G401.6 (cell line): ENCODE results near the gene ENPP1.
"Not testable (repeated sequence)": the region's sequence is repeated elsewhere in the genome, so short reads cannot be mapped to it uniquely, and the experiment has no call there.

ENCODE experiments used
- FAIRE-seq: peaks from 2 replicates; lab custom pipeline; 2012; peaks lifted over from hg19 to GRCh38; lab: Jason Lieb, UNC

The ENPP1 gene

DNA sequence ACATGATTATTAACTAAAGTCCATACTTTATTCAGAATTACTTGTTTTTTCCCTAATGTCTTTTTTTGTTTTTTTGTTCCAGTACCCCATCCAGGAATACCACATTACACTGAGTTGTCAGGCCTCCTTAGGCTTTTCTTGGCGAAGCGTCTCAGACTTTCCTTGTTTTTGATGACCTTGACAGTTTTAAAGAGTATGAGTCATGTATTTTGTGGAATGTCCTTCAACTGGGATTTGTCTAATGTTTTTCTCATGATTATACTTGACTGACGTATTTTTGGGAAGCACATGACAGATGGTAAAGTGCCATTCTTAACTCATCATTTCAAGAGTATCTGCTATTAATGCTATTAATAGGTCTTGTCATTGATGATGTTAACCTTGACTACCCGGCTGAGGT lies 23.6 kb downstream of the ENPP1 start:
- FAIRE-seq: no peak

DNA sequence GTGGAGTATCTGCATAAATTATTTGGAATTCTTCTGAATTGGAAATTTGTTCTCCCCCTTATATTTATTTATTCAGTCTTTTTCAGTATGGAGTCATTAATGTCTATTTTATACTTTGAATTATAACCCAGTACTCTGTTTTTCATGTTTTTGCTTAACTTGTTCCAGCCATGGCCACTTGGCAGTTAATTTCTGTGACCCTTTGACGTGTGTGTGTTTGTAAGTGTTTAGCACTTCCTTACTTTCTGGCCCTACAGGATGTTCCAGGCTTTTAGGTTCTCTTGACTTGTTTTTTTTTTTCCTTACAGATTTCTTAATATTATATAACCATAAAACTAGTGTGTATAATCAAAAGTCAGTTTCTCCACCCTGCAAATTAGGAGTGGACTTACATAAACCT lies 24.1 kb downstream of the ENPP1 start:
- FAIRE-seq: no peak

DNA sequence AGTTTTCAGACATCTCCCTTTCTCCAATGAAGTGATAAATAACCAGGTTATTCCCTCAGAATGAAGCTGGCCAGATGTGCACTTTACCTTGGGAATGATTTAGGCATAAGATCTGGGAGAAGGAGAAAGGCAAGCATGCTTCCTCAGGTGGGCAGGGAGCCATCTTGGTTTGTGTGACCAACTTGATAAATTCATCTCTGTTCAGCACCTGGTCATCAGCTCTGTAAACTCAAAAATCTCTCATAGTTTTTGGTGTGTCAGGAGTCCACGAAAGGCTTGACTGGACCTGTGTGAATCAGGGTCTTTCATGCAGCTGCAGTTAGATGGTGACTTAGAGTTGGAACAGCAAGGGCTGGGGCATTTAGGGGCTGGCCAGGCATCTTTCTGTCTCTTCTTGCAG lies 24.5 kb downstream of the ENPP1 start:
- no peak for FAIRE-seq

DNA sequence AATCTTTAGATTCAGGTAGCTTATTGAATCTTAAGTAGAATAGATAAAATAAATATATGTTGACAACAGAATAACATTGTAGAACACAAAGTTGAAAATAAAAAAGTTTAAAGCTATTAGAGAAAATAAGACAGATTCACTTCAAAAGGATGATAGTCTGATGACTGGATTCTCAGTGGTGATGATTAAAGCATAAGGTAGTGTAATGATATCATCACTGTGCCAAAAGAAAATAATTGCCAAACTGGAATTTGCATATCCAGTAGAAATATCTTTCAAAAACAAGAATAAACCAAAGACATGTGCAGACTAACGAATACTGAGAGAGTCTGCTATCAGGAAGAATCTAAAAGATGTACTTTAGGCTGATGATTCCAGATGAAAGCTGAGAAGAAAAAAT lies 30.2 kb downstream of the ENPP1 start:
- no peak for FAIRE-seq

DNA sequence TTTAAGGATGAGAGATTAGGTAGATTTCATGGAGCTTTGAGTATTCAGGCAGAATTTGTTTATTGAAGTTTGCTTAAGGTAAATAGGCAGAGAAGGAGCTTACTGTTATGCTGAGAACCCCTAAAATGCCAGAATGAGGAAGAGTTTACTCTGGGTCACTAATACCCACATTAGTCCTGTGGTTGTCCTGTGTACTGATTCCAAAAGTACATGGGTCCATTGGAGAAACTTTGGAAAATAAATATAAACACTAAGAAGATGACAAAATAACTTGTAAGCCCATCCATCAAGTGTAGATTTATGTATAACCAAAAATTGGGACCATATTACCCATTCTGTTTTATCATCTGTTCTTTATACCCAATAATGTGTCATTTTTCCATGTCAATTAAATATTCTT lies 31.6 kb downstream of the ENPP1 start:
- FAIRE-seq: no peak

DNA sequence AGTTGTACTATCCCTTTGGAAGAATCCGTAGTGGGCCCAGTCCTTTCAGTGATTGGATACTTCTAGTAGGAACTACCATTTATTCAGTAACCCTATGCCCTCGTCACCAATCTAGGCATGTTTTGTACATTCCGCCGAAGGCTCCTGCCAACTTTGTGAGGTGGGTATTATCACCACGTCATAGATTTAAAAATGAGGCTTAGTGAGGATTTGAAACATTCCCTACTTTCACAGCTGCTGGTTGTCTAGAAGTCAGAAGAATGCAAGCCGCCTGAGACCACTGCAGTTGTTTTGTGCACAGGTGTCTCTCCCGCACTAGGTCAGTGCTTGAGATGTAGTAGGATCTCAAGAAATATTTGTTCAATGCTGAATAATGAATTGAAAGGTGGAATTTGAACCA lies 32.6 kb downstream of the ENPP1 start:
- no peak for FAIRE-seq

DNA sequence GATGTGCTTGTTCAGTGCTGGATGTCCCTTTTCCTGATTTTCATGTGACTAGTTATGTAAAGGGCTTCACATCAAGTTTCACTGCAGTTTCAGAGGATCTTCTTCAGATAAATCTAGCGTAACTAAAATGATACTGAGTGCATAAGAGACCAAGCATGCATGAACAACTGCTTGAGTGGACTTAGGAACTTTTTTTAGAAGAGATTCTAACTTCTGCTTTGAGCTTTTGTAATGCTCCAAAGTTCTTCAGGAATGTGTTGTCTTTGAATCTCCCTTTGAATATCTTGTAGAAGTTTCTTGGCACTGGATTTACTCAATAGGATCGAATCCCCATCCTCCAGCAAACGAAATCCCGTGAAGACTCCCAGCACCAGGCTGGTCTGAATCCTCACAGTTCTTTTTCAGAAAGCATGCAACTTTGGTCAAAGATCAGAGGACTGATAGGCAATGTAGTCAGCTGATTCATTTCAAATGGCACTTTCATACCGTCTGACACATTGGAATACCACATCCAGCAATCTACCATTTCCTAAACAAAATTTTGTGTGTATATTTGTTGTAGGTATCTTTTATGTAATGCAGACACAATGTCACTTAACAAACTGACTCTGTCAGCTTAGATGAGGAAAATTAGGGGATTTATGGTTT lies 33.2 kb downstream of the ENPP1 start:
- no peak for FAIRE-seq

DNA sequence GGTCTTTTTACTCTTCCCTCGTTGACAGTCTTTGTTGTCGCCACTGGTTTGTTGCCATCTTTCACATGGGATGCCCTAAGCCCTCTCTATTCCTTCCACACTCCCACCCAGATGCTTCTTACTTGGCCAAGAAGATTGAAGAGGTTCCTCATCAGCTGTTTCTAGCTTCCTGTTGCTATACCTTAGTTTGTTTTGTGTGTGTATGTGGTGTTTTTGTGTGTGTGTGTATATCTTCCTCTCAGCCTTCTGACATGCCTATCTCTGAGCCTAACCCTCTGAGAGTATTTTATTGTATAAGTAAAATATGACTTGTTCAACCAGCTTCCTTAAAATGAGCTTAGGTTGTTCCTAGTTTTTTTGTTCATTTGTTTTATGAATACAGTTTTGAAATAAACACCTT lies 35.9 kb downstream of the ENPP1 start:
- FAIRE-seq: no peak

DNA sequence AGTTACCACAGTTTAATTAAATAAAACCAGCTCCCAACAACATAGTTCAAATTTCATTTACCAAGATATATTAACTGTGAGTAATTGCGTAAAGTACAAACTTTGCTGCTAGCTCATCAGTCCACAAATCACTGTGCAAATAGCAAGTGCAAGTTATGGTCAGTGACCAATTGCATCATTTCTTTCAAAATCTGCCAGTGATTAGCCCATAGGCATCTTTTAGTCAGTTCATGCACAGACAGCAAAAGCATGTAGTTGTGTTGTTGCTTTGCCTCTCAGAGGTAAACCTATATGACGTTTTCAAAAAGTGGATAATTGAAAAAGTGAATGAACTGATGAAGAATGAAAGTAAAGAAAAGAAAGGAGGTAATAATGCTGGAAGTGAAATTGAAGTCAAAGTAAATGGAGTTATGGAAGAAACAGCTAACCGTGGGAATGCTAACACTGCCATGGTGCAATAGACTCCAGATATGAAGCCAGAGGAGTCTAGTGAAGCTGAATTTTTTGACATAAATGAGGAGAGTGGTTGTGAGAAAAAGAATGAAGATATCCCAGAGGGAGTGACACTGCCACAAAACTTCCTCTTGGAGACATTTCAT lies 36.5 kb downstream of the ENPP1 start:
- FAIRE-seq: no peak

DNA sequence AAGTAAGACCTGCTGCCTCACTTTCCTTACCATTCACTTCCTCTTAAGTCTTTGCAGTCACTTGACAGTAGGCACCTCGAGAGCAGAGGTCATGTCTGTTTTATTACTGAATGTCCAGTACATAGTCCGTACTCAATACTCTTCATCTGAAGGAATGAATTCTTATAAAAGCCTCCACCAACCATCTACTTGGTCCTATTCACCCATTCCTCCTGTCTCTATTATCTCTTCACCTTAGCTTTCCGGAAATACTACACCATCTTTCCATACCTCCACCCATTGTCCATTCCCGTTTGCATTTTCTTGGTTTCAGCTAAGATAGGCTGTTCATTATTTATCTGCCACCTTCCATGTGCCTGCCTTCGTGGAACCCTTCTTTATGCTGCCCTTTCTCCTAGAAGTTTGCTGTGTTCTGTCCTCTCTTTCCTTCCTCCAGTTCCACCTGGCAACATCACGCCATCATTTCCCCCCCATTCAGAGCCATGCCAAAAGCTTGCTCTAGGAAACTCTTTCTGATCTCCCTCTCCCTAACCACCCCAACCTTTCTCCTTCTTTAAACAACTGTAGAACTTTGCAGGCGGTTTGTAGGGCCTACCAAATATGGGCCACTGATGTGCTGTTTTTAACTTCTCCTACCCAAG lies 38.3 kb downstream of the ENPP1 start:
- FAIRE-seq: no peak

DNA sequence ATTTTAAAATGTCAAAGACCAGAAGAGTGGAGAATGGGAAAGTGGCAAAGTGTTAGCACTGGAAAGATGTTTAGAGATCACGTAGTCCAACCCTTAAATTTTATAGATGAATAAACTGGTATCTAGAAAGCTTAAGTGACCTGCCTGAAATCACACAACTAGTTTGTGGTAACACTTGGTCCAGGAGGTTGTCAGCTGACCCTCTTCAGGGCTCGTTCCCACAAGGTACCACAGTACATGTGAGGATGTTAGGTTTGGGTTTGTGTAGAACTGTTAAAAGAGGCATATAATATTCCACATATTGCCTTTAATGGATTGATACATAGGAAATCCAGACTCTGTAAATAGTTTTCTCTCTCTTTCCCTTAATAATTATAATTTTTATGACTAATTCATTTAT lies 39.1 kb downstream of the ENPP1 start:
- FAIRE-seq: no peak

DNA sequence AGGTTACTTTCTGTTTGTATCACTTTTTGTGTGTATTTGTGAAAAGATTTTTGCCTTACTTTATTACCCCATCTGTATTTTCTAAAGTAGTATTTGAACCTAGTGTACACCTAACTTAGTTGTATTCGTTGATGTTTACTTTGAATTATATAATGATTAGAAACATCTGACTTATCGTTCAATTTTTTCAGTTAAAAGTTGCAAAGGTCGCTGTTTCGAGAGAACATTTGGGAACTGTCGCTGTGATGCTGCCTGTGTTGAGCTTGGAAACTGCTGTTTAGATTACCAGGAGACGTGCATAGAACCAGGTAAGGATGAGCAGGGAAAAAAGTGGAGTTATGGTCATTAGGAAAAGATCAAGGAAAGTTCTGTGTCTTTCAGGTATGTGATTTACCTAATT lies 42.0 kb downstream of the ENPP1 start:
- FAIRE-seq: no peak

DNA sequence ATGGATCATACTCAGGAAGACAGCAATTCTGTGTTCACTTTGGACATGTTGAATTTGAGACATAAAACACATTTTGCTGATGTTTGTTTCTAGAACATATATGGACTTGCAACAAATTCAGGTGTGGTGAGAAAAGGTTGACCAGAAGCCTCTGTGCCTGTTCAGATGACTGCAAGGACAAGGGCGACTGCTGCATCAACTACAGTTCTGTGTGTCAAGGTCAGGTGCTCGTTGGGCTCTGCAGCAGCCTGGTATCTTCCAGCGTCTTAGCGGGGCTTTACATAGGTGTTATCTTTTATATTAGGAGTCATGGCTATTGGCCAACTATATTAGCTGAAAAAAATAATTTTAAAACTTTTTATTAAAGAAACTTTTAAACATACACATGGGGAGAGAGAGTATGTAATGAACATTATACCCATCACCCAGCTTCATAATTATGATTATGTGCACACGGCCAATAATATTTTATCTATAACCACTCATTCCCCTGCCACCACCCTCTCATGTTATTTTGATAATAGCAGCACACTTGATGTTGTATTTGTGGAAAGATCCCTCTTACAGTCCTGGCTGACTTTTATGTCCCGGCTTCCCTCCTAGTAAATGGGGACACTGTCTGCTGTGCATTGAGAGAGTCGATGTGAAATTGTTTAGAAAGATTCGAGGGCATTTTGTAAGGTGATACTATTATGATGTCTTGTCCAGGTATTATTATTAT lies 43.4 kb downstream of the ENPP1 start:
- FAIRE-seq: no peak

DNA sequence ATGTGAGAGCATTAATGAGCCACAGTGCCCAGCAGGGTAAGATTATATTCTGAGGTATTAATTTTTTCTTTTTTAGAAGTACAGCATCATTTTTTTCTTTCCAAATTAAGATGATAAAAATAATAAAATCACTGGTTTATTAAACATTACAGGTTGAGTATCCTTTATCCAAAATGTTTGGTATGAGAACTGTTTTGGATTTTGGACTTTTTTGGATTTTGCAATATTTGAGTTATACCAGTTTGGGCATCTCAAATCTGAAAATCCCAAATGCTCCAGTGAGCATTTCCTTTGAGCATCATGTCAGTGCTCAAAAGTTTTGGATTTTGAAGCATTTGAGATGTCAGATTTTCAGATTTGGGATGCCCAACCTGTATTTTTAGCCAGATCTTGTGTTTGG lies 44.4 kb downstream of the ENPP1 start:
- no peak for FAIRE-seq

DNA sequence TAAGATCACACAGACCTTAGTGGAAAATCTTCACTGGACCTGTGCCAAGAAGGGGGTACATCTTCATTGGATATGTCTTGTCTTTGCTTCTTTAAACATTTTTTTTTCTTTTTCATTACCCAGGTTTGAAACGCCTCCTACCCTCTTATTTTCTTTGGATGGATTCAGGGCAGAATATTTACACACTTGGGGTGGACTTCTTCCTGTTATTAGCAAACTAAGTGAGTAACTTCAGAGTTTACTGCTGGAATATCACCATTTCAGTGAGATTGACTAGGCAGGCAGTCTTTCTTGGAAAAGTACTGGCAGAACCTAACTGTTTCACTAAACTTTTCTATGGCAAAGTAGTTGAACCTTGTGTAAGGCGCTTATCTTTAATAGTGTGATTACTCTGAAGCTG lies 47.0 kb downstream of the ENPP1 start:
- FAIRE-seq: no peak

DNA sequence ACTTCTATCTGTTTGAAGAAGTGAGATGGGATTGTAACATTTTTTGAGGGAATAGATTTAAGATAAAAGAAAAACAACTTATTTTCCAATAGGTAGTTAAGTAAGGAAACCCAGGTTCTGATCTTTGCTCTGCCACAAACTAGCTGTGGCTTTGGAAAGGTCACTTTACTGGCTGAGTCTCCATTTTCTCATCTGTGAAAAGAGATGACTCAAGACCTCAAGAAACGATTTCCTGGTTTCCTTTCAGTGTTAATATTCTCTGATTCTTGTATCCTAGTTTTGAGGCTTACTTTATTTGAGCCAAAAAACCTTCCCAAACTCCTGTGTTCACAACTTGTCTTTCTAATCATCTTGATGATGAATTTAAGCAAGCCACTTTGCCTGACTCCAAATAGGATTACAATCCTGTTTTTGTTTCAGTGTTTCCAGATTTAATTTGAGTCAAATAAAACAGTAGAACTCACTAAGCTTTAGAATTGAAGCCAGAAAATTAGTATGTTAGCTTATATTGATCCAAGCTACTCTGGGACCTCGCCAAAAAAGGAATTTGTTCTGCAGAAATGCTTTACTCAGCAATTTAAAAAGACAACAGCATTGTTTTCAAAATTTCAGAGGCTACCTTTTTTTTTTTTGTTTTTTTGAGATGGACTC lies 51.1 kb downstream of the ENPP1 start:
- FAIRE-seq: no peak

DNA sequence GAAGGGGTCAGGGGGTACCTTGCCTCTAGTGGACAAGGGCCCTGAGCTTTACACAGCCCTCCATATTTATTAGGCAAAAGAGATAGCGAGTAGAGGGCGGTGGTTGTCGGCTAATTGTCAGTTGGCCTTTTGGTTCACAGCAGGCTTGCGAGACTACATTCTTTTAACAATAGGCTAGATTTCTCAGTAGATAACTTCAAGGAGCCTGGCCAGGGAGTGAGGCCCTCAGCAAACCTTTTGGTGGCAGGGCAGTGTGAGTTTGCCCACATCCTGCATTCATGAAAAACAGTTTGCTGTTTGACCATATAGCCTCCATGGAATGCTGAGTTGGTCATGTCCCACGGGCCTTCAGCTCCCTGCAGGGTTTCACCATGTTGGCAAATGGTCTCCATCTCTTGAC lies 51.8 kb downstream of the ENPP1 start:
- not testable (repeated sequence) for FAIRE-seq

DNA sequence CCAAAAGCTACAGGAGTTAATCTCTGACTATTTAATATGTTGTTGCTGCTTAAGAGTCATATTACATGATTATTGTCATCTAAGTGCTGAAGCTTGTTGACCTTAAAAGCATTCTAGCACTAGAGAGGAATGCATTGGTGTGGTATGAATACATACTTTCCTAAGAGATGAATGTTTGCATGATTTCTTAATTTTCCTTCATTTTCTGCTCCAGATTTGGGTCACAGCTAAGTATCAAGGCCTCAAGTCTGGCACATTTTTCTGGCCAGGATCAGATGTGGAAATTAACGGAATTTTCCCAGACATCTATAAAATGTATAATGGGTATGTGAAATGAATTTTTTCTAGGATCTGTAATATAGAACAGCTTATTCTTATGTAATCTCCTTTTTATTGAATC lies 53.6 kb downstream of the ENPP1 start:
- no peak for FAIRE-seq

DNA sequence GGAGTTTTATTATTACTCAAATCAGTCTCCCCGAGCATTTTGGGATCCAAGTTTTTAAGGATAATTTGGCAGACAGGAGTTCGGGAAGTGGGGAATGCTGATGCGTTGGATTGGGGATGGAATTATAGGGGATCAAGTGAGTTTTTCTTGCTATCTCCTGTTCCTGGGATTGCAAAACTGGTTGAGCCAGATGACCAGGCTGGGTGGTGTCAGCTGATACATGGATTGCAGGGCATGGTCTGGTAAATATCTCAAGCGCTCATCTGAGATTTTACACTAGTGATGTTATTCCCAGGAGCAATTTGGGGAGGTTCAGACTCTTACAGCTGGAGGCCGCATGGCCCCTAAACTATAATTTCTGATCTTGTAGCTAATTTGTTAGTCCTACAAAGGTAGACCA lies 54.7 kb downstream of the ENPP1 start:
- no peak for FAIRE-seq

DNA sequence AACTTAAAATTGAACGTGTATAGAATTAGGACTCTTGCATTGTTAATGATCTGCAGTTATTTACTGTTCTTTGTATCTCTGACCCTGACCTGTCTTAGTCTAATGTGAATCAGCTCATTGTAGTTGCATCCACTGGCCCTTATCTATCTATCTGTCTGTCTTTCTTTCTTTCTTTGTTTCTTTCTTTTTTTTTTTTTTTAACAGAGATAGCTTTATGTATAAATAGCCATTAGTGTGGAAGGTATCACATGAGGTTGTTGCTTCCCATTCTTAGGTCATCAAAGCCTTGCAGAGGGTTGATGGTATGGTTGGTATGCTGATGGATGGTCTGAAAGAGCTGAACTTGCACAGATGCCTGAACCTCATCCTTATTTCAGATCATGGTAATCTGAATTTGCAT lies 59.9 kb downstream of the ENPP1 start:
- FAIRE-seq: no peak

DNA sequence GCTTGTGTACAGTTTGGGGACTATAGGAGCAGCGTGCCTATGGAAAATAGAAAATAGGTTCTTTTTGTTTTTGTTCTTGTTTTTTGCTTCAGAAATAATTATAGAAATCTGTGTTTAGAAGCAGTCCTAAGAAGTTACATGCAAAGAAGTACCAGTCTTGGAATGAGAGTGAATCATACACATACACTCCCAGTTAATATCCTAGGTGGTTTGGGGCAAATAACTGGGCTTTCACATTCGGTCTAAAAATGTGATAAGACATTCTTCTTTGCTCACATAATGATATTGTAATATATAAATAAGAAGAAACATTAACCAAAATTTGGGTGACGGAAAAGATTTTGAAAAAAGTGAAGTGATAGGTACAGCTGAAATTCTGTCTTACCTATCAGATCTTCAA lies 61.0 kb downstream of the ENPP1 start:
- no peak for FAIRE-seq

DNA sequence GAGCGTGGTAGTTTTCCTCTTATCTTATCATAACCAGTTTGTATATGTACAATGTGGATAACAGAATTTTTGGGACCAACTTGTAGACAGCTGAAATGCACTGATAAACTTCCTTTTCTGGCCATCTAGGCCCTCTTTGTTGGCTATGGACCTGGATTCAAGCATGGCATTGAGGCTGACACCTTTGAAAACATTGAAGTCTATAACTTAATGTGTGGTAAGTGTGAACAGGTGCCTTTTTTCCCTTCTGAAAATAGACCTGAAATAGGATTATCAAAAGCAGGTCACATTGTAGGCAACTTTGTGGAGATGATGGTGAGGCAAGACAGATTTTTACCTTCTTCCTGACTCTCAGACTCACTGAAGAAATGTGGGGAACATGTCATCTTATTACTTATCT lies 67.8 kb downstream of the ENPP1 start:
- FAIRE-seq: no peak

DNA sequence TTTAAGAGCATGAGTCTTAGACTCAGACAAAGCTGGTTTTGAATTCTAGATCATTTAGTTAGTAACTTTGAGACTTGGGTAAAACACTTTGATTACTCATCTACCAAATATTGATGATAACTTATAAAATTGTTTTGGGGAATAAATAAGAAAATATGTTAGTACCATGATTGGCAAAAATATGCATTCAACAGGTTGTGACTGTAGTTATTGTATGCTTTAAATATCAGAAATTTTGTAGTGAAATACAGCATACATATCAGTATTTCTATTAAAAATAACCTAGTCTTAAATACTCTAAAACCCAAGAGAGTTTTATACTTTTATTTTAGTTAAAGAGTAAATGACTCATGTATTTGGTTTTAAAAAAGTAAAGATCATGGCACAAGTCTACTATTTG lies 68.7 kb downstream of the ENPP1 start:
- FAIRE-seq: no peak
